MM.1S (cell line): ENCODE data around the gene KMT5C.

Experiments
- EZH2 ChIP-seq: fragments of 300-600 bp; sonication (generic); optimal IDR thresholded peaks from 2 replicates; pipeline ENCODE3; 2017; ENCODE audit warnings: low read depth, mild to moderate bottlenecking, antibody characterized with exemption, low read length, mixed read lengths
- TF ChIP-seq, protein P1 (sequence below): fragments of 300-600 bp; sonication (generic); IDR thresholded peaks from 2 replicates; pipeline ENCODE4 v1.5.1; 2016; ENCODE audit warnings: antibody characterized with exemption, low read length, mixed read lengths

DNA sequence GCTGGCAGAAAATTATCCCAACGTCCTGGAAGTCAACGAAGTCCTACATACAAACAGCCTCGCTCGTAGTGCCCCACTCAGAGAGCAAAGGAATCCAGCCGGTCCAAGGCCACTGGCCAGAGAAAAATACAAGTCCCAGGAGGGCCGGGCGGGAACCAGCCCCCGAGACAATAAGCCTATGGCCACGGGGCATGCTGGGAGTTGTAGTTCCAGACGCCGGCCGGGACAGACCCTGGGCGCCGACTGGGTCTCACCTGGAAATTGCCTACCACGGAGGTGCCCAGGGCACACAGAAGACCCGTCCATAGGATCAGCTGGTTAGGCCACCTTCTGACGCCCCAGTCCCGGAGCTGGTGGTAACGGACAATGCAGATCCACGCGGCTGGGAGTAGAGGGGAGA is 19.9 kb upstream of the KMT5C start:
- TF ChIP-seq, protein P1, sequence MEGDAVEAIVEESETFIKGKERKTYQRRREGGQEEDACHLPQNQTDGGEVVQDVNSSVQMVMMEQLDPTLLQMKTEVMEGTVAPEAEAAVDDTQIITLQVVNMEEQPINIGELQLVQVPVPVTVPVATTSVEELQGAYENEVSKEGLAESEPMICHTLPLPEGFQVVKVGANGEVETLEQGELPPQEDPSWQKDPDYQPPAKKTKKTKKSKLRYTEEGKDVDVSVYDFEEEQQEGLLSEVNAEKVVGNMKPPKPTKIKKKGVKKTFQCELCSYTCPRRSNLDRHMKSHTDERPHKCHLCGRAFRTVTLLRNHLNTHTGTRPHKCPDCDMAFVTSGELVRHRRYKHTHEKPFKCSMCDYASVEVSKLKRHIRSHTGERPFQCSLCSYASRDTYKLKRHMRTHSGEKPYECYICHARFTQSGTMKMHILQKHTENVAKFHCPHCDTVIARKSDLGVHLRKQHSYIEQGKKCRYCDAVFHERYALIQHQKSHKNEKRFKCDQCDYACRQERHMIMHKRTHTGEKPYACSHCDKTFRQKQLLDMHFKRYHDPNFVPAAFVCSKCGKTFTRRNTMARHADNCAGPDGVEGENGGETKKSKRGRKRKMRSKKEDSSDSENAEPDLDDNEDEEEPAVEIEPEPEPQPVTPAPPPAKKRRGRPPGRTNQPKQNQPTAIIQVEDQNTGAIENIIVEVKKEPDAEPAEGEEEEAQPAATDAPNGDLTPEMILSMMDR, result no peak
- TF ChIP-seq EZH2, result no peak
